K562 (cell line): ENCODE measurements around the gene EPB41L1.

ENCODE experiments used
- ATF7 ChIP-seq: fragments of 450-650 bp; IDR thresholded peaks from 2 replicates; pipeline ENCODE4 v1.7.1; 2014; ENCODE audit warnings: mild to moderate bottlenecking, moderate library complexity
- BACH1 ChIP-seq: fragments of 200-800 bp; sonication (Bioruptor generic); IDR thresholded peaks from 2 replicates; pipeline ENCODE4 v1.6.1; 2016; ENCODE audit warnings: missing genetic modification characterization, missing compliant biosample characterization
- HNRNPH1 ChIP-seq: fragments of 200-400 bp; formaldehyde crosslinking; optimal IDR thresholded peaks from 2 replicates; pipeline ENCODE3; 2017; ENCODE audit warnings: low read depth, mild to moderate bottlenecking, low read length, moderate library complexity
- KAT7 ChIP-seq: sonication (generic); formaldehyde crosslinking; IDR thresholded peaks from 2 replicates; pipeline ENCODE4 v1.8.0; 2022; ENCODE audit warnings: missing genetic modification reagents, mild to moderate bottlenecking, borderline replicate concordance
- MECOM ChIP-seq: fragments of 250-450 bp; sonication (Bioruptor Pico); IDR thresholded peaks from 2 replicates; pipeline ENCODE4 v1.8.0; 2022; ENCODE audit warnings: inconsistent platforms
- MTF1 ChIP-seq: fragments of 250-450 bp; sonication (Bioruptor Pico); IDR thresholded peaks from 2 replicates; pipeline ENCODE4 v1.9.0; 2021; ENCODE audit warnings: moderate library complexity, mild to moderate bottlenecking, inconsistent platforms, borderline replicate concordance
- POLR2AphosphoS5 ChIP-seq: IDR thresholded peaks from 2 replicates; pipeline ENCODE4 v1.6.1; 2011; ENCODE audit warnings: mild to moderate bottlenecking, low read depth, low read length, moderate library complexity; ENCODE audit not compliant: control insufficient read depth, insufficient read depth
- SAFB2 ChIP-seq: fragments of 200-400 bp; formaldehyde crosslinking; IDR thresholded peaks from 2 replicates; pipeline ENCODE4 v1.6.1; 2018; ENCODE audit warnings: borderline replicate concordance, low read length, low read depth, moderate library complexity; ENCODE audit not compliant: severe bottlenecking
- ZNF311 ChIP-seq: fragments of 250-450 bp; sonication (Bioruptor Pico); IDR thresholded peaks from 2 replicates; pipeline ENCODE4 v1.4.0; 2020; ENCODE audit warnings: mild to moderate bottlenecking, moderate library complexity
- ZNF561 ChIP-seq: fragments of 450-650 bp; formaldehyde crosslinking; conservative IDR thresholded peaks from 2 replicates; pipeline ENCODE4 v1.4.0; 2020; ENCODE audit warnings: mild to moderate bottlenecking, moderate library complexity
- TF ChIP-seq, protein P1 (sequence below): sonication (generic); formaldehyde crosslinking; IDR thresholded peaks from 2 replicates; pipeline ENCODE4 v1.5.0; 2020; ENCODE audit warnings: missing genetic modification reagents
- TF ChIP-seq, protein P2 (sequence below), 3 experiments: IDR thresholded peaks in 2 of 3; conservative IDR thresholded peaks in 1 of 3; 2 replicates each; pipeline ENCODE4 v1.5.1; 2011 to 2012; ENCODE audit warnings: low read length in 3 of 3, mild to moderate bottlenecking in 3 of 3, control low read depth in 2 of 3, improper control_type of control experiment in 1 of 3, inconsistent platforms in 1 of 3, low read depth in 1 of 3, mixed read lengths in 1 of 3, moderate library complexity in 1 of 3; ENCODE audit not compliant: insufficient read depth in 2 of 3
- TF ChIP-seq, protein P3 (sequence below): IDR thresholded peaks from 3 replicates; pipeline ENCODE4 v1.6.1; 2011; ENCODE audit warnings: borderline replicate concordance, mild to moderate bottlenecking; ENCODE audit not compliant: insufficient read length, insufficient read depth

DNA sequence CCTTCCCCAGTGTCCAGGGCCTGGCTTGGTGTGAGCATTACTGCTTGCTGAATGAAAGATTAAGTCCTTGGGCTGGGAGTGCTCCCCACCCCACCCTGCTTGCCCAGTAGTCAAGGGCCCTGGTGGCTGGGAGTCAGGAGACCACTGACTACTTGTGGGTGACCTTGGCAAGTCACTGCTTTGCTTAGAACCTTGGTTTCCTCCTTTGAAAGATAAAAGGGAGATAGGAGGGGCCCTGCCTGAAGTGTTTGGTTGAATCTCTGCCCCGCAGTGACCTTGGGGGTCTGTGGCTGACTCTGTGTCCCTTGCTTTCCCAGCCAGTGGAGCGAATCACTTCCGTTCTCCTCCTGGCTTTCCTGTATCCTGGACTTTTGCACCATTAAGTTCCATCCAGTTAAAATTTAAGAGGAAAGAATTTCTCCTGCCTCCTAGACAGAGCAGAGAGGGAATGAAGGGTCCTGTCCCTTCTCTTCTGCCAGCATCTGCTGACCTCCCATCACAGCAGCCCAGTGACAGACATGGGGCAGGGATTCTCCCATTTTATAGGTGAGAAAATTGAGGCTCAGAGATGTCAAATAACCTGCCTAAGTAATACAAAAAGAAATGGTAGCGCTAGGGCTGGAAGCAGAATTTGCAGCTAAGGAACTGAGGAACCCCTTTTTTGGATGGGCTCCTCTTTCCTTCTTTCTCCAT is 3.5 kb upstream of the EPB41L1 start:
- TF ChIP-seq MECOM (CRISPR knock-in tag) (no peak), HNRNPH1 (no peak), BACH1 (tag) (no peak), ZNF311 (no peak), ATF7 (no peak), KAT7 (CRISPR knock-in tag) (no peak), POLR2AphosphoS5 (no peak), SAFB2 (no peak), MTF1 (CRISPR knock-in tag) (no peak), ZNF561 (CRISPR knock-in tag) (no peak)
- TF ChIP-seq, protein P1, sequence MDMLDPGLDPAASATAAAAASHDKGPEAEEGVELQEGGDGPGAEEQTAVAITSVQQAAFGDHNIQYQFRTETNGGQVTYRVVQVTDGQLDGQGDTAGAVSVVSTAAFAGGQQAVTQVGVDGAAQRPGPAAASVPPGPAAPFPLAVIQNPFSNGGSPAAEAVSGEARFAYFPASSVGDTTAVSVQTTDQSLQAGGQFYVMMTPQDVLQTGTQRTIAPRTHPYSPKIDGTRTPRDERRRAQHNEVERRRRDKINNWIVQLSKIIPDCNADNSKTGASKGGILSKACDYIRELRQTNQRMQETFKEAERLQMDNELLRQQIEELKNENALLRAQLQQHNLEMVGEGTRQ (CRISPR knock-in tag), result no peak
- TF ChIP-seq, protein P2, sequence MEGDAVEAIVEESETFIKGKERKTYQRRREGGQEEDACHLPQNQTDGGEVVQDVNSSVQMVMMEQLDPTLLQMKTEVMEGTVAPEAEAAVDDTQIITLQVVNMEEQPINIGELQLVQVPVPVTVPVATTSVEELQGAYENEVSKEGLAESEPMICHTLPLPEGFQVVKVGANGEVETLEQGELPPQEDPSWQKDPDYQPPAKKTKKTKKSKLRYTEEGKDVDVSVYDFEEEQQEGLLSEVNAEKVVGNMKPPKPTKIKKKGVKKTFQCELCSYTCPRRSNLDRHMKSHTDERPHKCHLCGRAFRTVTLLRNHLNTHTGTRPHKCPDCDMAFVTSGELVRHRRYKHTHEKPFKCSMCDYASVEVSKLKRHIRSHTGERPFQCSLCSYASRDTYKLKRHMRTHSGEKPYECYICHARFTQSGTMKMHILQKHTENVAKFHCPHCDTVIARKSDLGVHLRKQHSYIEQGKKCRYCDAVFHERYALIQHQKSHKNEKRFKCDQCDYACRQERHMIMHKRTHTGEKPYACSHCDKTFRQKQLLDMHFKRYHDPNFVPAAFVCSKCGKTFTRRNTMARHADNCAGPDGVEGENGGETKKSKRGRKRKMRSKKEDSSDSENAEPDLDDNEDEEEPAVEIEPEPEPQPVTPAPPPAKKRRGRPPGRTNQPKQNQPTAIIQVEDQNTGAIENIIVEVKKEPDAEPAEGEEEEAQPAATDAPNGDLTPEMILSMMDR (IDR thresholded peaks at IDR 0.05 in 2 of 3, conservative IDR thresholded peaks at IDR 0.05 in 1 of 3; ENCODE audit: insufficient read depth in 2 of 3, low read depth in 1 of 3, low read length in 3 of 3), result no peak
- TF ChIP-seq, protein P3, sequence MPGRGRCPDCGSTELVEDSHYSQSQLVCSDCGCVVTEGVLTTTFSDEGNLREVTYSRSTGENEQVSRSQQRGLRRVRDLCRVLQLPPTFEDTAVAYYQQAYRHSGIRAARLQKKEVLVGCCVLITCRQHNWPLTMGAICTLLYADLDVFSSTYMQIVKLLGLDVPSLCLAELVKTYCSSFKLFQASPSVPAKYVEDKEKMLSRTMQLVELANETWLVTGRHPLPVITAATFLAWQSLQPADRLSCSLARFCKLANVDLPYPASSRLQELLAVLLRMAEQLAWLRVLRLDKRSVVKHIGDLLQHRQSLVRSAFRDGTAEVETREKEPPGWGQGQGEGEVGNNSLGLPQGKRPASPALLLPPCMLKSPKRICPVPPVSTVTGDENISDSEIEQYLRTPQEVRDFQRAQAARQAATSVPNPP, result no peak
